ENCODE measurements around the gene CDYL. TPM values are rescaled to one million over a fixed set of nuclear protein-coding genes. Genes with fewer than 3 reads are reported as not detected.
"Not testable (repeated sequence)": the region's sequence is repeated elsewhere in the genome, so short reads cannot be mapped to it uniquely, and the experiment has no call there.

Gene CDYL
- total RNA-seq, 1 experiment from 2014 or later: 26.8 TPM

DNA sequence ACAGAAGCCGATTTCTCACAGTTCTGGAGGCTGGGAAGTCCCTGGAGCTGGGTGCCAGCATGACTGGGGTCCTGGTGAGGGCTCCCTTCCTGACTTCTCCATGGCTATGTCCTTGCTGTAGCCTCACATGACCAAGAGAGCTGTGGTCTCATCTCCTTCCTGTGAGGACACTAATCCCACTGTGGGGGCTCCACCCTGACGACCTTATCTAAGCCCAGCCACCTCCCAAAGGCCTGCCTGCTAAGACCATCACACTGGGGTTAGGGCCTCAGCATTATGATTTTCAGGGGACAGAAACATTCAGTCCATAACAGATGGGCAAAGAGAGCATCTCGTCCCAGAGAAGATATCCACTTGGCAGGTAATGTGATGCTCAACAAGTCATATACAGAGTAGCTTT, 210.8 kb downstream of the CDYL start:
- H3K27me3 ChIP-seq: no peaks in the 10 kb centered on the region
- no peaks in the 10 kb centered on the region for H3K9me3 ChIP-seq
- no peak overlapping the region for H3K4me3 ChIP-seq
- no peak for DNase-seq
- H3K36me3 ChIP-seq: no peaks in the 10 kb centered on the region

DNA sequence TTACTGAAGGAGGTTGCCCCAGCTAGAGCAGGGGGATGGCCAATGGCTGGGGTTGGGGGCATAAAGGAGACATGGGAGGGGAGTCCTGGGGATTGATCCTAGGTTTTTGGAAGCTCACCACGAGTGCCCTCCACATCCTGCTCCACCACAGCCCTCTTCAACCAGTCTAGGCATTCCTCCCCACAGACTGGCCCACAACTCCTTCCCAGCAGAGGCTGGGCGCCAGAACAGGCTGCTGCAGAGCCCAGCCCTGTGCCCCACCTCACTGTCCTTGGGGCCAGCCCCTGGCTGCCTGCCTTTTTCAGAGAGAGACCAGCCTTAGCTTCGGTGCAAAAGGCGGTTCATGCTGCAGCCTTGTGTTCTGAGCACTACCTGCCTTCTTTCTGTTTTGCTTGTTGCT, 211.2 kb downstream of the CDYL start:
- Histone ChIP-seq H3K9me3 (no peaks in the 10 kb centered on the region), H3K27me3 (no peaks in the 10 kb centered on the region), H3K4me3 (no peak overlapping the region), H3K36me3 (no peaks in the 10 kb centered on the region)
- no peak for DNase-seq

DNA sequence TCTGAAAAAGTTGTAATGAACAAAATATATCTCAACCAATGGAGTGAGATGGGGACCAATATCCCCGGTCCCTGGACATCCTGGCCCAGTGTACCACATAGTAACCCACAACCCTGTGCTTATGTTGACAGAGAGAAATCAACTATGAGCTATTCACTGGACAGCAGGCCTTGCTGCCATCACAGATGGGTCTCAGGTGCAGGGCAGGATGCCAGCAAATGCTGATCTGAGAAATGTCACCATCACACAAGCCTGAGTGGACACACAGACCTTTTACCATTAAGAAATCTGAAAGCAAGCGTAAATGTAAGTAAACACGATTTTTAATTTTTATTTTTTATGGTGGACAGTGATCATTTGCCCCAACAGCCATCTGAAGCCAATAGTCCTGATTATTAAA, 218.5 kb downstream of the CDYL start:
- DNase-seq: no peak

DNA sequence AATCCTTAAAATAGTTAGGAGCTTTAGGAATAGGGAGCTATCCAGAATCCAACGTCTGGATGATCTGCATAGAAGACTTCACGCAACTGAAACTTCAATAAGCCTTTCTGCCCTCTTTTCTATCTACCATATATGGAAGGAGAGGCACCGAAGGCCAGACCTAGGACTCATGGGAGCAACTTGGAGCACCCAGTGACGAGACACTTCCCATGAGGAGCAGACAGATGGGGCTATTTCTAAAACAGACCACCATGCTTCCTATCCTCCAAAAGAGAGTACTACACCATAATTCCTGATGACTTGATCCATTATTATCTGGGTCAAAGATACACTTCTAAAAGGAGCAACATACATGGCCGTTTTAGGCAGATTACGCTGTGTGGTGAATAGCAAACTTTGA, 221.7 kb downstream of the CDYL start:
- DNase-seq: no peak
- no peaks in the 10 kb centered on the region for H3K27me3 ChIP-seq
- no peaks in the 10 kb centered on the region for H3K9me3 ChIP-seq
- no peak overlapping the region for H3K4me3 ChIP-seq
- H3K36me3 ChIP-seq: peaks cover 3% of the 10 kb centered on the region; the same call in 1 of the 2 replicates

More for the DNA sequence above, 218.5 kb downstream of the CDYL start:
- Histone ChIP-seq H3K4me3 (no peak overlapping the region), H3K9me3 (no peaks in the 10 kb centered on the region), H3K36me3 (no peaks in the 10 kb centered on the region; the same call in 1 of the 2 replicates), H3K27me3 (no peaks in the 10 kb centered on the region)

DNA sequence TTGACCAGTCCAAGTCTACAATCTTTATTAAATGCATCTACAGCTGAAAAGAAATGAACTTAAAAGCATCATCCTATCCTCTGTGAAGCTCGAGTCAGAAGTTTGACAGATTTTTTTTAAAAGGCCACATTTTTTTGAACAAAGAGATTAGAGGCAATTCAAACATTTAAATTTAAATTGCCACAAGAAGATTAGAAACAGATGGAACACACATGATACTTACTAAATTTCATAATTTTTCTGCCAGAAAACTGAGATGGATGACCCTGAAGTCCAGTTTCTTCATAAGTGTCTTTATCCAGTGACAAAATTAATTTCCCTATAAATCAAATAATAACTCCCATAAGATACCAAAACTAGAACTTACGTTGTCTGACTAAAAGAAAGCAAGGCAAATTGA, 223.4 kb downstream of the CDYL start:
- no peak overlapping the region for H3K4me3 ChIP-seq
- no peak for DNase-seq
- no peaks in the 10 kb centered on the region for H3K9me3 ChIP-seq
- no peaks in the 10 kb centered on the region for H3K27me3 ChIP-seq
- H3K36me3 ChIP-seq: peaks cover 3% of the 10 kb centered on the region; the same call in 1 of the 2 replicates

DNA sequence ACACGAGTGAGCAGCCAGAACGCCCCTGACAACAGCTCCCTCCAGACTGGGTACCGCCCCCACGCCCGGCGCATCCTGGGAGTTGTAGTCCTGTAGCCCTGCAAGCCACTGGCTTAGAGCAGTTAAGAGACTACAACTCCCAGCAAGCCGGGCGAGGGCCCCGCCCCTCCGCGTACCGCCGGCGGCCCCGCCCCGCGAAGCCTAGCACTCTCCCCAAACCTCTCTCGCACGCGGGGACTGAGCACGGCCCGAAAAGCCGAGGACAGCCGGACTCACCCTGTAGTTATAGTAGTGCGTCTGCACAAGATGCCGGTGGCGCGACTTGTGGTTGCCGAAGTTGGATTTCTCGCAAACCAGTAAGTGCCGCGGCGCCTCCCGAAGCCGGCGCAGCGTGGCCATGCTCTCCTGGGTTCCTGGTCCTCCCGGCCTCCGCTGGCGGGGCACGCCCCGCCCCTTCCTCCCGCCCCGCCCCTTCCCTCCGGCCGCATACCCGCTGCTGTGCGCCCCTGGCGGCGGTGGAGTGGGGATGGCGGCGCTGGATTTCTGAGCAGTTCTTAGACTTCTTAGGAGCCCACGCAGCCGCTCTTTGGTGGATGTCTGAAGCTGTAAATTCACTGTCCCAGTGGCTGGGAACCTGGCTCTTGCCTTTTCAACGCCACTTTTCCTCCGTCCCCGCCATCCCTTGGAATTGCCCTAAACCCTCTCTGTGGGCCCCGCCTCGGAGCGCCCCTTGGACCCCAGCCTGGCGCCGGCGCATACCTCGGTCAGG, 227.6 kb downstream of the CDYL start, which contains the start of gene RPP40:
Gene RPP40 (minus strand): TSS at position 434 of the 769 bp plus-strand sequence. CDS start 35 bp downstream, at position 399.
- DNase-seq: peak; percentile 96
- no peaks in the 10 kb centered on the region for H3K9me3 ChIP-seq
- no peaks in the 10 kb centered on the region for H3K27me3 ChIP-seq
- peak within 1 kb of the TSS; percentile 66 for H3K4me3 ChIP-seq
- H3K36me3 ChIP-seq: peaks cover 3% of the 10 kb centered on the region; the same call in 1 of the 2 replicates

DNA sequence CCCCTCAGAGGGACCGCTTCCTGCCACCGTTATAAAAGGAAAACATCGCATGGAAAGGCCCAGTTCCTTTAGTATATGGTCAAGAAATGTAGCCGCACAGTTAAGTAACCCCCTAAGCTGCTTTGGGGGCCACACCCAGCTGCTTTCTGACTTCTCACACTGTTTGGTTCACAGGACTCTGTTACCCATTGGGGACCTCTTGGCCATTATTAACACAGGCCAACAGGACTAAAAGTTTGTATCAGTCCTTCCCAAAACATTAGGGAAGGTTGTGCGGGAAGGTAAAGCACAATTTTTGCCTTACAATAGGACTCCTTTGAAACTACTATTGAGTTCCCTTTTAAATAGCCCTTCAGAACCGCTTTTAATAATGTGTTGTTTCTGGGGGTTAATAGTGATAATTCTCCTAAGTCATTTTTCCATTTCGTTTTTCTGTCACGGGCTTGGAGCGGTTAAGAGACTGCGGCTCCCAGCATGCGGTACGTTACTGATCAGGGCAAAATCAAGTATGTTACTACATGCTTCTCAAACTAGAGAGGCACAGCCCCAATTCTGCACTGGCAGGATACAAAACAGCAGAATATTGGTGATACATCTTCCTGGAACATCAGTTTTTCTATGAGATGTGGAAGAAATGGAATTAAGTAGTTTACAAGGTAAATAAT, 228.3 kb downstream of the CDYL start:
- no peaks in the 10 kb centered on the region for H3K27me3 ChIP-seq
- peak overlapping the region; percentile 66 for H3K4me3 ChIP-seq
- no peaks in the 10 kb centered on the region for H3K9me3 ChIP-seq
- DNase-seq: no peak
- peaks cover 3% of the 10 kb centered on the region; the same call in 1 of the 2 replicates for H3K36me3 ChIP-seq

DNA sequence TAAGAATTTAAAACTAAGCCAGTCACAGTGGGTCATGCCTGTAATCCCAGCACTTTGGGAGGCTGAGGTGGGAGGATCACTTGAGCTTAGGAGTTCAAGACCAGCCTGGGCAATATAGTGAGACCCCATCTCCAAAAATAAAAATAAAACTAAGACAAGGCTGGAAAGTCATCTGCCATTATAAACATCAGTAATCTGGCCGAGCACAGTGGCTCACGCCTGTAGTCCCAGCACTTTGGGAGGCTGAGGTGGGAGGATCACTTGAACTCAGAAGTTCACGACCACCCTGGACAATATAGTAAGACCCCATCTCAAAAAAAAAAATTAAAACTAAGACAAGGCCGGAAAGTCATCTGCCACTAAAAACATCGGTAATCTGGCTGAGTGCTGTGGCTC, 228.8 kb downstream of the CDYL start:
- not testable (repeated sequence) for H3K36me3 ChIP-seq, H3K4me3 ChIP-seq, H3K27me3 ChIP-seq, H3K9me3 ChIP-seq, DNase-seq

Other genes starting within 250 kb of the CDYL start
- gene RPP40, start 227.6 kb downstream of the CDYL start, total RNA-seq (2014; rRNA removed; shearing (Covaris generic); ENCODE audit: low replicate concordance): 24.2 and 46.7 TPM in 2 replicates

All from MG63 (cell line).